Fibroblast of skin of right quadriceps (primary cell): ENCODE measurements around the gene GNG12.

Experiments
- DNase-seq: peaks from one replicate; pipeline ENCODE4 v3.0.0-alpha.2; 2013

Gene GNG12

GRCh38 chr1:67780637-67781036 lies 52.6 kb downstream of the GNG12 start:
- DNase-seq: no peak

- no peak for DNase-seq
These were observed 55.8 kb downstream of the GNG12 start for GRCh38 chr1:67777440-67777839.

- DNase-seq: no peak
These were observed 56.3 kb downstream of the GNG12 start for GRCh38 chr1:67777016-67777415.

GRCh38 chr1:67773462-67773861 lies 59.8 kb downstream of the GNG12 start:
- DNase-seq: no peak

GRCh38 chr1:67771749-67772148 lies 61.5 kb downstream of the GNG12 start:
- DNase-seq: peak; percentile 78

- DNase-seq: peak; percentile 69
These were observed 62.1 kb downstream of the GNG12 start for GRCh38 chr1:67771152-67771551.

- no peak for DNase-seq
These were observed 63.5 kb downstream of the GNG12 start for GRCh38 chr1:67769633-67770256.

GRCh38 chr1:67768480-67768879 lies 64.8 kb downstream of the GNG12 start:
- no peak for DNase-seq

GRCh38 chr1:67767103-67767782 lies 66.0 kb downstream of the GNG12 start:
- DNase-seq: no peak

- DNase-seq: peak; percentile 92
These were observed 66.9 kb downstream of the GNG12 start for GRCh38 chr1:67766141-67766978.

- no peak for DNase-seq
These were observed 68.6 kb downstream of the GNG12 start for GRCh38 chr1:67764633-67765032.

- no peak for DNase-seq
These were observed 71.5 kb downstream of the GNG12 start for GRCh38 chr1:67761730-67762129.

- DNase-seq: no peak
These were observed 72.2 kb downstream of the GNG12 start for GRCh38 chr1:67761091-67761490.

GRCh38 chr1:67760030-67760821 lies 73.0 kb downstream of the GNG12 start:
- DNase-seq: peak; percentile 51

- no peak for DNase-seq
These were observed 73.6 kb downstream of the GNG12 start for GRCh38 chr1:67759692-67760029.

GRCh38 chr1:67759066-67759465 lies 74.2 kb downstream of the GNG12 start:
- DNase-seq: no peak

GRCh38 chr1:67755619-67756018 lies 77.6 kb downstream of the GNG12 start:
- no peak for DNase-seq

GRCh38 chr1:67755160-67755559 lies 78.1 kb downstream of the GNG12 start:
- DNase-seq: no peak

GRCh38 chr1:67754526-67754920 lies 78.7 kb downstream of the GNG12 start:
- no peak for DNase-seq

GRCh38 chr1:67753776-67754525 lies 79.3 kb downstream of the GNG12 start:
- no peak for DNase-seq

- peak; percentile 43 for DNase-seq
These were observed 81.0 kb downstream of the GNG12 start for GRCh38 chr1:67752306-67752705.

GRCh38 chr1:67750691-67751054 lies 82.6 kb downstream of the GNG12 start:
- DNase-seq: no peak
